Fibroblast of villous mesenchyme (primary cell): ENCODE data around the gene CYP2W1. TPM values are rescaled to one million over a fixed set of nuclear protein-coding genes. Genes with fewer than 3 reads are reported as not detected.
"Not testable (repeated sequence)": the region's sequence is repeated elsewhere in the genome, so short reads cannot be mapped to it uniquely, and the experiment has no call there.

Experiments
- DNase-seq: peaks from one replicate; pipeline ENCODE4 v3.0.0-alpha.2; 2010; ENCODE audit warnings: low read depth
- H3K4me3 ChIP-seq: 2 replicates; pipeline ENCODE4 v1.5.1; 2011; ENCODE audit warnings: low read depth, mild to moderate bottlenecking, low read length
- total RNA-seq: library from RNA; depleted of rRNA; stranded (reverse); fragments of >200 nt; gene quantifications from 2 replicates; pipeline ENCODE4 v1.2.3, GENCODE V29; 2012
- TF ChIP-seq, protein P1 (sequence below): IDR thresholded peaks from 2 replicates; pipeline ENCODE4 v1.5.1; 2012; ENCODE audit warnings: low read depth, mild to moderate bottlenecking, low read length; ENCODE audit not compliant: insufficient read depth

CYP2W1 gene
- total RNA-seq, 1 donor: under 0.01 TPM

DNA sequence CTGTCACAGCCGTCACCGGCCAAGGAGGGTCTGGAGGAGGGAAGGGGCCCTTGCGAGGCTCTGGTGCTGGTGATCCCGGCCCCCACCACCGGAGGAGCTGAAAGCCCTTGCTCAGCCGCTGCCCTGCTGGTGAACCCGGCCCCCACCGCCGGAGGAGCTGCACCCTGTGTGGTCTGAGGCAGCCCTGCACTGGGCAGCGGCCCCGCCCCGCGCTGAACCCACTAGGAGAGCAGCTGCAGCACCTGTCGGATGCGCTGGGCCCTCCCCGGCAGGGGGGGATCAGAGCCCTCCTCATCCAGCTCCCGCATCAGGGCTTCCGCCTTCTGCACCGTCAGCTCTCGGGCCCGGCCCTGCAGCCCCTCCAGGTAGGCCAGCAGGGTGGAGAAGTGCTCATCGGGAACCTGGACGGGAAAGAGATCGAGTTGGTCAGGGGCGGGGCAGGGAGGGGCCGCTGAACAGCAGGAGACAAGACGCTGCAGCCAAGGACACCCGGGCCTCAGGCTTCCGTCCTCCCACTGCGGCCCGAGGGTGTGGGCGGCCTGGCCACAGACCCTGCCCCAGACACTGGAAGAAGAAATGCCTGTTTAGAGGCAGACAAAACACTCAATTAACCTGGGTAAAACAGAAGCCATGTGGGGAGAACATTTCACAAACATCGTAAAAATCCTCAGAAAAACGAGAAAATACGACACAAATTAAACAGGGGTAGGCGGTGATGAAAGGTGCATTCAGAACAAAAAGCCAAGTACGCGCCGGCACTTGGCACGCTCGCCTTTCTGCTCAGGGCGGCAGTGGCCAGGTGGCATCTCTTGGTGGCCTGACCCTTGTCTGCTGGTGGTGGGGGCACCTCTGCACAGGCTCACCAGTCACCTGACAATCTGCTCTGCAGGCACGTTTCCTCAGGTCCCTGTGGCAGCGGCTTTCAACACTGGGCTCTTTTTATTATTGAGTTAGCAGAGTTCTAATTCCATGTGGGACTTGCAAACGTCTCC is 14.7 kb downstream of the CYP2W1 start:
- TF ChIP-seq, protein P1, sequence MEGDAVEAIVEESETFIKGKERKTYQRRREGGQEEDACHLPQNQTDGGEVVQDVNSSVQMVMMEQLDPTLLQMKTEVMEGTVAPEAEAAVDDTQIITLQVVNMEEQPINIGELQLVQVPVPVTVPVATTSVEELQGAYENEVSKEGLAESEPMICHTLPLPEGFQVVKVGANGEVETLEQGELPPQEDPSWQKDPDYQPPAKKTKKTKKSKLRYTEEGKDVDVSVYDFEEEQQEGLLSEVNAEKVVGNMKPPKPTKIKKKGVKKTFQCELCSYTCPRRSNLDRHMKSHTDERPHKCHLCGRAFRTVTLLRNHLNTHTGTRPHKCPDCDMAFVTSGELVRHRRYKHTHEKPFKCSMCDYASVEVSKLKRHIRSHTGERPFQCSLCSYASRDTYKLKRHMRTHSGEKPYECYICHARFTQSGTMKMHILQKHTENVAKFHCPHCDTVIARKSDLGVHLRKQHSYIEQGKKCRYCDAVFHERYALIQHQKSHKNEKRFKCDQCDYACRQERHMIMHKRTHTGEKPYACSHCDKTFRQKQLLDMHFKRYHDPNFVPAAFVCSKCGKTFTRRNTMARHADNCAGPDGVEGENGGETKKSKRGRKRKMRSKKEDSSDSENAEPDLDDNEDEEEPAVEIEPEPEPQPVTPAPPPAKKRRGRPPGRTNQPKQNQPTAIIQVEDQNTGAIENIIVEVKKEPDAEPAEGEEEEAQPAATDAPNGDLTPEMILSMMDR: no peak
- no peak for DNase-seq
- no peak overlapping the region for H3K4me3 ChIP-seq

DNA sequence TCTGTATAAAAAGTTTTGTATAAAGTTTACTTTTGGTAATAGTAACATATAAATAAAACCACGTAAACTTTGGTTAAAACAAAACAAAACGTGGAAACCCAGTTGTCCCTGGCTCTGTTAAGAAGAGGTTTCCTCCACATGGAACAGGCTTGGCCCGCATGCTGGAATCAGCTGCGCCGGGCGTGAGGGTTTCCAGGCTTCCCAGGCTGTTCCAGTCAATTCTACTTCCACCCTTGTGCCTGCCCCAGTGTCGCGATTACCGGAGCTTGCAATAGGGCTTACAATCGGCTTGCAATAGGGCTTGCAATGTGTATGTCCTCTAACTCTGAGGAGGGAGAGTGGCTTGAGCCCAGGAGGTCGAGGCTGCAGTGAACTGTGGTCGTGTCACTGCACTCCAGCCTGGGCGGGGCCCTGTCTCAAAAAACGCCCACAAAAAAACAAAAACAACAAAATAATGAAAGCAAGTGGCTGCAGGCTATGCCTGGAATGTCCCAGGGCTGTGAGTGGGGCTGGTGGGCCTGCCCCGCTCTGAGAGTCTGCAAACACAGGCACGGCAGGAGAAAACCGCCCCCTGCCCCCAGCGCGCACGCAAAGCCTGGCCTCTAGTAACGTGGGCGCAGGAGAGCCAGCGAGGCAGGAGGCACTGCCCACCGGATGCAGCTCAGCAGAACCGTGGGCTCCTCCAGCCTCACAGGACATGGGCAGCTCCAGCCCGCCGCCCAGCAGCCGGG is 16.3 kb downstream of the CYP2W1 start:
- DNase-seq: no peak
- TF ChIP-seq, protein P1: no peak
- no peak overlapping the region for H3K4me3 ChIP-seq

DNA sequence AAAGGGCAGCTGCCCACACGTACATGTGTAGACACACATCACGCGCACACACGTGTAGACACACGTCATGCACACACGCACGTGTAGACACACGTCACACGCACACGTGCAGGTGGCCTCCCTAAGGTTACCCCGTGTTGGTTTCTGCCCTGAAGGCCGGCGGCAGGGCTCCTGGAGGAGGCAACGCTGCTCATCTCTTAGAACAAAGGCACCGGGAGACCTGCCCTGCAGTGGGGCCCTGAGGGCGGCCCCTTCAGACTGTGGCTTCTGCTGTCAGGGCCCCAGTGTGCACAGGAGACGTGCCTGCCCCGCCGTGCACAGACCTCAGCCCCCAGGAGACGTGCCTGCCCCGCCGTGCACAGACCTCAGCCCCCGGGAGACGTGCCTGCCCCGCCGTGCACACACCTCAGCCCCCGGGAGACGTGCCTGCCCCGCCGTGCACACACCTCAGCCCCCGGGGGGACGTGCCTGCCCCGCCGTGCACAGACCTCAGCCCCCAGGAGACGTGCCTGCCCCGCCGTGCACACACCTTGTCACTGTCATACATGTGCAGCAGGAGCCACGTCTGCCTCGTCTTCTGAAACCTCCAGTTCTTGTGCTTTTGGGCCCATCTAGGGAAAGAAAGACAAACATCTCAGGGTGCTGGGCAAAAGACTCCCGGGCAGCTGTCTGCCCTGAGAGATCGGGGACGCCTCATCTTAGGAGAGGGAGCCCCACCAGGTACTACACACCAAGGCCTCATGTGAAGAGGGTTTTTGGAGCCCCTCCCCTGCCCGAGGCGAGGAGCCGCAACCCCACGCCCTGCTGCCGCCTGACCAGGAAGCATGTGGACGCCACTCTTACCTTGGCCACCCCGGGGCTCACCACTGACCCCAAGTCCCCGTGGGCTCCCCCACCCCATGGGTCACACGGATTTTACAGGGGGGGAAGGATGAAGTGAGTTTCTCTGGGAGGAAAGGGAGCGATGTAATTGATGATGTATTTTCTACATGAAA is 17.3 kb downstream of the CYP2W1 start:
- no peak overlapping the region for H3K4me3 ChIP-seq
- TF ChIP-seq, protein P1: no peak
- no peak for DNase-seq

DNA sequence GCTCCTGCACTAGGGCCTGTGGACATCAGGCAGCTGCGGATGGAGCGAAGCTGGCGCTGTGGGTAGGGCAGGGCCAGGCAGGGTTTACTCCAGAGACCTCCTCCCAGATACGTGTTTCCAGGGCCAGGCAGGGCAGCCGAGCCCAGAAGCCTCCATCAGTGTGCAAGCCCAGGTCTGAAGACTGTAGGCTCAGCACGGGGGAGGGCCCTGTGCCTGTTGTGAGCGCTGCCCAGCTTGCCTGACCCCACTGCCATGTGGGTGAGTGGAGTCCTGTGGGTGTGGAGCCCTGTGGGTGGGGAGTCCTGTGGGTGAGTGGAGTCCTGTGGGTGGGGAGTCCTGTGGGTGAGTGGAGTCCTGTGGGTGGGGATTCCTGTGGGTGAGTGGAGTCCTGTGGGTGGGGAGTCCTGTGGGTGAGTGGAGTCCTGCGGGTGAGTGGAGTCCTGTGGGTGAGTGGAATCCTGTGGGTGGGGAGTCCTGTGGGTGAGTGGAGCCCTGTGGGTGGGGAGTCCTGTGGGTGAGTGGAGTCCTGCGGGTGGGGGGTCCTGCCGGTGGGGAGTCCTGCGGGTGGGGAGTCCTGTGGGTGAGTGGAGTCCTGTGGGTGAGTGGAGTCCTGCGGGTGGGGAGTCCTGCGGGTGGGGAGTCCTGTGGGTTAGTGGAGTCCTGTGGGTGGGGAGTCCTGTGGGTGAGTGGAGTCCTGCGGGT is 18.2 kb downstream of the CYP2W1 start:
- not testable (repeated sequence) for DNase-seq, H3K4me3 ChIP-seq

DNA sequence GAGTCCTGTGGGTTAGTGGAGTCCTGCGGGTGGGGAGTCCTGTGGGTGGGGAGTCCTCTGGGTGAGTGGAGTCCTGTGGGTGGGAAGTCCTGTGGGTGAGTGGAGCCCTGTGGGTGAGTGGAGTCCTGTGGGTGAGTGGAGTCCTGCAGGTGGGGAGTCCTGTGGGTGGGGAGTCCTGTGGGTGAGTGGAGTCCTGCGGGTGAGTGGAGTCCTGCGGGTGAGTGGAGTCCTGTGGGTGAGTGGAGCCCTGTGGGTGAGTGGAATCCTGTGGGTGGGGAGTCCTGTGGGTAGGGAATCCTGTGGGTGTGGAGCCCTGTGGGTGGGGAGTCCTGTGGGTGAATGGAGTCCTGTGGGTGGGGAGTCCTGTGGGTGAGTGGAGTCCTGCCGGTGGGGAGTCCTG is 19.0 kb downstream of the CYP2W1 start:
- H3K4me3 ChIP-seq, DNase-seq: not testable (repeated sequence)

DNA sequence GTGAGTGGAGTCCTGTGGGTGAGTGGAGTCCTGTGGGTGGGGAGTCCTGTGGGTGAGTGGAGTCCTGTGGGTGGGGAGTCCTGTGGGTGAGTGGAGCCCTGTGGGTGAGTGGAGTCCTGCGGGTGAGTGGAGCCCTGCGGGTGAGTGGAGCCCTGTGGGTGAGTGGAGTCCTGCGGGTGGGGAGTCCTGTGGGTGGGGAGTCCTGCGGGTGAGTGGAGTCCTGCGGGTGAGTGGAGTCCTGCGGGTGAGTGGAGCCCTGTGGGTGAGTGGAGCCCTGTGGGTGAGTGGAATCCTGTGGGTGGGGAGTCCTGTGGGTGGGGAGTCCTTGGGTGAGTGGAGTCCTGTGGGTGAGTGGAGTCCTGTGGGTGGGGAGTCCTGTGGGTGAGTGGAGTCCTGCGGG is 19.5 kb downstream of the CYP2W1 start:
- not testable (repeated sequence) for H3K4me3 ChIP-seq, DNase-seq

DNA sequence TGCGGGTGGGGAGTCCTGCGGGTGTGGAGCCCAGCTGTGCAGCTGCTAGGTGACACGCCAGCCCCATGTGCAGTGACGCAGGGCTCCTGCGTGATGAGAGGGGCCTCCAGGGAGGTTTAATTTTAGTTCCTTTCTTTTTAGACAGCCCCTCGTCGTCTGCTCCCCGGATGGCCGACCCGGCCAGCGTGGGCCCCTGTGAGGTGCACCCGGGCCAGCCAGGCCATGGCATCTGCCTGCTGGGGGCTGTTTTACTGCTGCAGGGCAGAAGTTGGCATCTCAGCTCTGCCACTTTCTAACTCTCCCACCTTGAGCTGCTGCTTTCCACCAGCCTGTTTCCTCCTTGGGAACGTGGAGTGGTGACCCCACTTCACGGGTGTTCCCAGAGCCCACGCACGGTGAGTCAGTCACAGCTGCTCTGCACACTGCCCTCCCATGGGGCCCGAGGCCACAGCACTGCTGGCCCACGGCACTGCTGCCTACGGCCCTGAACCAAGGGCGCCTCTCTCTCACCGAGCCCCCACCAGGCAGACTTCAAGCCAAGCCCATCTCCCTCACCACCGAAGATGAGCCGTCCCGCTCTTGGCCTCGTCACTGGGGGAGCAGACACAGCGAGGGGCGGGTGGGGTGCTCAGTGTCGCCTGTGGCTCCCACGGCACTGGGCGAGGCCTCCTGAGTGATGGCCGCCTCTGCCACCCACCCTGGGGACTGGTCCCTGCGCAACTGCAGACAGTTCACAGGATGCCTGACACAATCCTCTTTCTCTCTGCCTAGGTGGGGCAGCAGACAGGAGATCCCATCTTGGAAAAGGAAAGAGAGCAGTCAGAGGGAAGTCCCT is 21.3 kb downstream of the CYP2W1 start:
- no peak for DNase-seq
- H3K4me3 ChIP-seq: no peak overlapping the region
- TF ChIP-seq, protein P1: no peak
